ENCODE results near the gene ATP8B1.

Gene ATP8B1

GRCh38 chr18:57816208-57816954 lies 13.3 kb upstream of the ATP8B1 start:
- TF ChIP-seq USF1 (IDR thresholded peaks at IDR 0.05) (no peak), NFIC (IDR thresholded peaks at IDR 0.05) (no peak), RAD21 (IDR thresholded peaks at IDR 0.05; ENCODE audit: low read depth) (no peak)

- no peak for TF ChIP-seq CREB1 (IDR thresholded peaks at IDR 0.05; ENCODE audit: low read depth)
- no peak for TF ChIP-seq USF1 (IDR thresholded peaks at IDR 0.05)
- no peak for TF ChIP-seq EGR1 (IDR thresholded peaks at IDR 0.05)
- no peak for TF ChIP-seq TAF1 (IDR thresholded peaks at IDR 0.05; ENCODE audit: low read depth)
- no peak for TF ChIP-seq MAX (IDR thresholded peaks at IDR 0.05)
- no peak for TF ChIP-seq TCF12 (IDR thresholded peaks at IDR 0.05; ENCODE audit: low read depth)
- TF ChIP-seq CEBPB (IDR thresholded peaks at IDR 0.05) = no peak
- no peak for TF ChIP-seq ZBTB7A (IDR thresholded peaks at IDR 0.05; ENCODE audit: low read depth)
- no peak for TF ChIP-seq RAD21 (IDR thresholded peaks at IDR 0.05; ENCODE audit: low read depth)
- TF ChIP-seq FOXM1 (IDR thresholded peaks at IDR 0.05; ENCODE audit: borderline replicate concordance, low read depth) = no peak
- no peak for TF ChIP-seq TEAD4 (IDR thresholded peaks at IDR 0.05)
- TF ChIP-seq NFIC (IDR thresholded peaks at IDR 0.05) = no peak
Measured at GRCh38 chr18:57814555-57814954, 11.4 kb upstream of the ATP8B1 start.

GRCh38 chr18:57813245-57813644 lies 10.1 kb upstream of the ATP8B1 start:
- peak; percentile 62; the same call in 1 of the 2 replicates for TF ChIP-seq NFIC (IDR thresholded peaks at IDR 0.05)
- TF ChIP-seq TCF12 (IDR thresholded peaks at IDR 0.05; ENCODE audit: low read depth) = peak; percentile 87
- no peak for TF ChIP-seq CEBPB (IDR thresholded peaks at IDR 0.05)
- peak; percentile 96 for TF ChIP-seq FOXM1 (IDR thresholded peaks at IDR 0.05; ENCODE audit: borderline replicate concordance, low read depth)
- TF ChIP-seq RAD21 (IDR thresholded peaks at IDR 0.05; ENCODE audit: low read depth) = no peak
- peak; percentile 65 for TF ChIP-seq USF1 (IDR thresholded peaks at IDR 0.05)
- peak; percentile 90 for TF ChIP-seq EP300 (IDR thresholded peaks at IDR 0.05; ENCODE audit: borderline replicate concordance)
- TF ChIP-seq TEAD4 (IDR thresholded peaks at IDR 0.05) = peak; percentile 97
- no peak for TF ChIP-seq CREB1 (IDR thresholded peaks at IDR 0.05; ENCODE audit: low read depth)
- TF ChIP-seq YY1 (IDR thresholded peaks at IDR 0.05; ENCODE audit: low read depth) = no peak
- 0 out of 2 replicates have a peak, but pooled peaks have one; percentile 35 for TF ChIP-seq MAX (IDR thresholded peaks at IDR 0.05)

- TF ChIP-seq TEAD4 (IDR thresholded peaks at IDR 0.05) = no peak
- TF ChIP-seq CEBPB (IDR thresholded peaks at IDR 0.05) = no peak
- TF ChIP-seq EGR1 (IDR thresholded peaks at IDR 0.05) = no peak
- TF ChIP-seq ZBTB7A (IDR thresholded peaks at IDR 0.05; ENCODE audit: low read depth) = no peak
- no peak for TF ChIP-seq MAX (IDR thresholded peaks at IDR 0.05)
- TF ChIP-seq USF1 (IDR thresholded peaks at IDR 0.05) = no peak
- no peak for TF ChIP-seq CREB1 (IDR thresholded peaks at IDR 0.05; ENCODE audit: low read depth)
- TF ChIP-seq YY1 (IDR thresholded peaks at IDR 0.05; ENCODE audit: low read depth) = no peak
- TF ChIP-seq FOXM1 (IDR thresholded peaks at IDR 0.05; ENCODE audit: borderline replicate concordance, low read depth) = no peak
- no peak for TF ChIP-seq TAF1 (IDR thresholded peaks at IDR 0.05; ENCODE audit: low read depth)
- no peak for TF ChIP-seq RAD21 (IDR thresholded peaks at IDR 0.05; ENCODE audit: low read depth)
- no peak for TF ChIP-seq REST (IDR thresholded peaks at IDR 0.05; ENCODE audit: low read depth)
- TF ChIP-seq TCF12 (IDR thresholded peaks at IDR 0.05; ENCODE audit: low read depth) = no peak
Measured at GRCh38 chr18:57812126-57812477, 9.0 kb upstream of the ATP8B1 start.

- TF ChIP-seq FOXM1 (IDR thresholded peaks at IDR 0.05; ENCODE audit: borderline replicate concordance, low read depth) (no peak), MAX (IDR thresholded peaks at IDR 0.05) (no peak), EP300 (IDR thresholded peaks at IDR 0.05; ENCODE audit: borderline replicate concordance) (no peak), TCF12 (IDR thresholded peaks at IDR 0.05; ENCODE audit: low read depth) (no peak), CREB1 (IDR thresholded peaks at IDR 0.05; ENCODE audit: low read depth) (no peak), TAF1 (IDR thresholded peaks at IDR 0.05; ENCODE audit: low read depth) (no peak), RAD21 (IDR thresholded peaks at IDR 0.05; ENCODE audit: low read depth) (no peak), TEAD4 (IDR thresholded peaks at IDR 0.05) (no peak)
Measured at GRCh38 chr18:57811477-57812125, 8.5 kb upstream of the ATP8B1 start.

- TF ChIP-seq USF1 (IDR thresholded peaks at IDR 0.05) (no peak), EGR1 (IDR thresholded peaks at IDR 0.05) (no peak), CEBPB (IDR thresholded peaks at IDR 0.05) (no peak)
Measured at GRCh38 chr18:57809190-57809589, 6.1 kb upstream of the ATP8B1 start.

All from Ishikawa (cell line).